Ovary (tissue), 9 donors: Measurements from ENCODE around the gene FRA10AC1. TPM values are rescaled to one million over a fixed set of nuclear protein-coding genes. Genes with fewer than 3 reads are reported as not detected.

Source experiments
- DNase-seq, 5 donors: peaks; one replicate each; pipeline ENCODE4 v3.0.0-alpha.2; 2019 to 2020
- H3K27ac ChIP-seq, 2 donors: fragments of 200-600 bp; one replicate each; pipeline versions ENCODE4 v1.5.1 to v1.8.0; 2019 to 2022
- H3K27me3 ChIP-seq: fragments of 200-600 bp; one replicate; pipeline ENCODE4 v1.8.0; 2022
- H3K36me3 ChIP-seq: fragments of 200-600 bp; sonication (generic); one replicate; pipeline ENCODE4 v1.5.1; 2019
- H3K4me1 ChIP-seq: one replicate; pipeline ENCODE4 v1.8.1; 2013; ENCODE audit warnings: mild to moderate bottlenecking, moderate library complexity; ENCODE audit not compliant: insufficient read depth
- H3K4me3 ChIP-seq: fragments of 200-600 bp; sonication (generic); one replicate; pipeline ENCODE4 v1.5.1; 2017
- H3K9me3 ChIP-seq, 2 donors: fragments of 200-600 bp in 1 of 2; sonication (generic) in 1 of 2; one replicate each; pipeline versions ENCODE4 v1.5.1 to v1.8.1; 2013 to 2019; ENCODE audit warnings: mild to moderate bottlenecking in 1 of 2, moderate library complexity in 1 of 2
- EP300 ChIP-seq: sonication (generic); formaldehyde crosslinking; IDR thresholded peaks from one replicate; pipeline ENCODE4 v1.6.1; 2017; ENCODE audit warnings: antibody characterized with exemption
- POLR2A ChIP-seq: fragments of 450-650 bp; IDR thresholded peaks from one replicate; pipeline ENCODE4 v1.6.1; 2017; ENCODE audit warnings: antibody characterized with exemption, mild to moderate bottlenecking, moderate library complexity
- WGBS, 3 donors: extraction: QIAGEN DNeasy Blood & Tissue Kit in 1 of 3; methylation state at CpG; one replicate each; pipeline versions ENCODE4 v1.1.5 to v1.1.7; 2013 to 2017; 5-methylcytosine and 5-hydroxymethylcytosine counted together
- intact Hi-C, 4 donors: fragments of 100-400 bp; cut with DNase I; formaldehyde crosslinking; loops; one replicate each; pipeline versions ENCODE4 v1.11.0 to v1.15.1; 2022 to 2023
- polyA plus RNA-seq, 2 donors: library from polyadenylated mRNA; stranded (reverse); fragments of 200-250 nt in 1 of 2; fragments of 350-450 nt in 1 of 2; fragmentation: Illumina TruSeq in 1 of 2; extraction: RNeasy Lipid Tissue Mini Kit (QIAGEN cat#74804) in 1 of 2; gene quantifications; one replicate each; pipeline ENCODE4 v1.2.3, GENCODE V29; 2013 to 2014
- total RNA-seq, 7 donors: library from RNA; depleted of rRNA in 2 of 7; stranded (reverse); fragments of >200 nt in 2 of 7; fragmentation: NEBNext Ultra II Directional in 3 of 7; extraction: Animal tissue kit (Norgen Biotek cat#: 25700) in 3 of 7; gene quantifications; one replicate each; pipeline versions ENCODE4 v1.1.0 to v1.2.4, GENCODE V29; 2016 to 2023
- TF ChIP-seq, protein P1 (sequence below), 3 donors: fragments of 450-650 bp in 2 of 3; fragments of 200-600 bp in 1 of 3; IDR thresholded peaks; one replicate each; pipeline versions ENCODE4 v1.5.1 to v1.8.0; 2016 to 2022; ENCODE audit warnings: antibody characterized with exemption in 3 of 3, mild to moderate bottlenecking in 1 of 3
- donor health status: DM: no; HTN: no; CAD: no; lungs with moderate emphysema.
- donor health status: DM: no; HTN: no; CAD: no.
- donor health status: Bipolar disorder and iron deficiency.
- donor health status: DM: yes; HTN: yes; CAD: no.
- donor health status: DM: no; HTN: no; CAD: no.
- donor health status: DM: yes; HTN: yes; CAD: no.

The FRA10AC1 gene
- total and polyA plus RNA-seq, 9 donors, result 12.2 to 25.8 (median 23.0) TPM

DNA sequence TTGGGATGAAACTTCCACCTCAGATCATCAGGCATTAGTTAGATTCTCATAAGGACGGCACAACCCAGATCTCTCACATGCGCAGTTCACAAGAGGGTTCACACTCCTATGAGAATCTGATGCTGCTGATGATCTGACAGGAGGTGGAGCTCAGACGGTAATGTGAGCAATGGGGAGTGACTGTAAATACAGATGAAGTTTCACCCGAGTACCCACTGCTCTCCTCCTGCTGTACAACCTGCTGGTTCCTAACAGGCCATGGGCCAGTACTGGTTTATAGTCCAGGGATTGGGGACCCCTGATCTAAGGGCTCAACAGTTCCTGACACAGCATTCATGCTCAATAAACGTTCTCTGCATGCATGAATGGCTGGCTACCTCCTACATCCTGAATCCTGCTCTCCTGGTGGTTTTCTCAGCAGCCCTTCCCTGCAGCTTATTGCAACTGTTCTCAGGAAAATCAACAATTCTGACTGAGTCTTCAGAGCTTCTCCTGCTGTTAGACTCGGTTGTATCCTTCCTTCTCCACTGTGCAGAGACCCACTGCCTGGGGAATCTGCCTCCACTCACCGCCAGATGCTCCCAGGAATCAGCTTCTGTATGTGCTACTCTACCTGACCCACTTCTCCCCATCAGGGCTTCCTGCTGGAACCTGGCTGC lies 72.6 kb downstream of the FRA10AC1 start:
- no peaks in the 10 kb centered on the region for H3K4me1 ChIP-seq
- no peak for DNase-seq
- intact Hi-C loops, result no loop called here
- WGBS, 3 donors, result 49 to 55% (median 54%) methylated on average over 7 of the region's 7 CpGs
- no peaks in the 10 kb centered on the region for H3K9me3 ChIP-seq
- no peaks in the 10 kb centered on the region for H3K36me3 ChIP-seq
- H3K27ac ChIP-seq, result no peak overlapping the region
- TF ChIP-seq EP300, result no peak
- TF ChIP-seq, protein P1, sequence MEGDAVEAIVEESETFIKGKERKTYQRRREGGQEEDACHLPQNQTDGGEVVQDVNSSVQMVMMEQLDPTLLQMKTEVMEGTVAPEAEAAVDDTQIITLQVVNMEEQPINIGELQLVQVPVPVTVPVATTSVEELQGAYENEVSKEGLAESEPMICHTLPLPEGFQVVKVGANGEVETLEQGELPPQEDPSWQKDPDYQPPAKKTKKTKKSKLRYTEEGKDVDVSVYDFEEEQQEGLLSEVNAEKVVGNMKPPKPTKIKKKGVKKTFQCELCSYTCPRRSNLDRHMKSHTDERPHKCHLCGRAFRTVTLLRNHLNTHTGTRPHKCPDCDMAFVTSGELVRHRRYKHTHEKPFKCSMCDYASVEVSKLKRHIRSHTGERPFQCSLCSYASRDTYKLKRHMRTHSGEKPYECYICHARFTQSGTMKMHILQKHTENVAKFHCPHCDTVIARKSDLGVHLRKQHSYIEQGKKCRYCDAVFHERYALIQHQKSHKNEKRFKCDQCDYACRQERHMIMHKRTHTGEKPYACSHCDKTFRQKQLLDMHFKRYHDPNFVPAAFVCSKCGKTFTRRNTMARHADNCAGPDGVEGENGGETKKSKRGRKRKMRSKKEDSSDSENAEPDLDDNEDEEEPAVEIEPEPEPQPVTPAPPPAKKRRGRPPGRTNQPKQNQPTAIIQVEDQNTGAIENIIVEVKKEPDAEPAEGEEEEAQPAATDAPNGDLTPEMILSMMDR (IDR thresholded peaks at IDR 0.05), result no peak
- no peak for TF ChIP-seq POLR2A
- H3K4me3 ChIP-seq, result no peak overlapping the region
- no peaks in the 10 kb centered on the region for H3K27me3 ChIP-seq

DNA sequence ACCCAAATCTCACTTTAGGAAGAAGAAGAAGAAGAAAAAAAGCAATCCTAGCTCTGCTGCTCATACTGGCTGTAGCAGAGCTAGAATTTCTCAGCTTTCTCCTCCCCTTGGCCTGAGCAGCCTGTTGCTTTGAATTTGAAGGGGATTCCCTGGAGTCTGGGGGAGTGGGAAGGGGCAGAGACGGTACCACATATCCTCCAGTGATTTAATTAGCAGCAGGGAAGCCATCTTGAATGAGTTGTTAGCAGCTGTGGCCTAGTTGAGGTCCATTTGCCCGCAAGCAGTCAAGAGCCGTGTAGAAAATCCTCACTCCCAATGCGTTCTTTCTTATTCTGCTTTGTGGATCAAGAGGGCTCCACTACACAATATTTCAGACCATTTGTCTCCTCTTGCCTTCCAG lies 73.5 kb downstream of the FRA10AC1 start:
- Histone ChIP-seq H3K27ac (no peak overlapping the region), H3K4me1 (no peaks in the 10 kb centered on the region), H3K27me3 (no peaks in the 10 kb centered on the region), H3K4me3 (no peak overlapping the region), H3K36me3 (no peaks in the 10 kb centered on the region), H3K9me3 (no peaks in the 10 kb centered on the region)
- TF ChIP-seq POLR2A (no peak), EP300 (no peak)
- TF ChIP-seq, protein P1 (IDR thresholded peaks at IDR 0.05), result no peak
- DNase-seq, result no peak
- intact Hi-C loops, result no loop called here
- WGBS, 3 donors, result 69 to 73% (median 69%) methylated on average over 4 of the region's 4 CpGs

DNA sequence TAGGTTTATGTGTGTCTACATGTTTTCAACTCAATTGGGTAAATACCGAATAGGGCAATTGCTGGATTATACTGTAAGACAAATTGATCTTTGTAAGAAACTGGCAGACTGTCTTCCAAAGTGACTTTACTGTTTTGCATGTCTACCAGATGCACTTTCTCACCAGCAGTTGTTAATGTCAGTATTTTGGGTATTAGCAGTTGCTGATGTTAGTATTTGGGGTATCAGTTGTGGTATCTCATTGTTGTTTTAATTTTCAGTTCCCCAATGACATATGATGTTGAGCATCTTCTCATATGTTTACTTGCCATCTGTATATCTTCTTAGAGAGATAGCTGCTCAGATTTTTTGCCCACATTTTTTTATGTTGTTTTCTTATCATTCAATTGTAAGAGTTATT lies 79.5 kb downstream of the FRA10AC1 start:
- Histone ChIP-seq H3K4me1 (no peaks in the 10 kb centered on the region), H3K9me3 (no peaks in the 10 kb centered on the region), H3K27me3 (no peaks in the 10 kb centered on the region), H3K4me3 (no peak overlapping the region), H3K36me3 (no peaks in the 10 kb centered on the region), H3K27ac (no peak overlapping the region)
- 89 to 95% (median 95%) methylated on average over 1 of the region's 1 CpG for WGBS, 3 donors
- TF ChIP-seq, protein P1 (IDR thresholded peaks at IDR 0.05), result no peak
- TF ChIP-seq POLR2A (no peak), EP300 (no peak)
- no peak for DNase-seq
- intact Hi-C loops, result no loop called here

DNA sequence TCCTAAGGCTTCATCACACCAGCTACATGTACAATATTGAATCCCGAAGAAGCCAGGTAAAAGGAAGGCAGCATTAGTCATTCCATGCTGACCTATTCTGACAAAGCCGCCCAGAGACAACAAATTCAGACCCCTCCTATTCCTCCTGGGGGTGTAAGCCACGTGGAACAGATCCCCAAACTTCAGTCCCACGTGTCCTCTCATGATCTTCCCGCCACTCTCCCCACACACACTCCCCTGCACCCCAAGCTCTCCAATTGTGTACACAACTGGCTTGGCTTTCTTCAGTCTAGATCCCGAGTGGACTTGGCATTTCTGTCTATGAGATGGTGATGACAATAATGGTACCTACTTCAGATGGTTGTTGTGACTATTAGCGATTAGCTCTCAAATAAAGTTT lies 81.5 kb downstream of the FRA10AC1 start:
- WGBS, 3 donors, result 72 to 82% (median 73%) methylated on average over 7 of the region's 7 CpGs
- H3K4me1 ChIP-seq, result no peaks in the 10 kb centered on the region
- TF ChIP-seq POLR2A (no peak), EP300 (no peak)
- TF ChIP-seq, protein P1 (IDR thresholded peaks at IDR 0.05), result no peak
- no peaks in the 10 kb centered on the region for H3K27me3 ChIP-seq
- DNase-seq, result no peak
- no peak overlapping the region for H3K27ac ChIP-seq
- H3K4me3 ChIP-seq, result no peak overlapping the region
- no peaks in the 10 kb centered on the region for H3K36me3 ChIP-seq
- intact Hi-C loops, result no loop called here
- no peaks in the 10 kb centered on the region for H3K9me3 ChIP-seq

Other genes with a start within 250 kb of the FRA10AC1 start
- gene MYOF, start 220.3 kb downstream of the FRA10AC1 start, total RNA-seq, result 10 to 100 TPM; 14.9 to 78.4 (median 45.7) TPM
- 10 to 100 TPM in 1 of 2 donors, 1 to 10 TPM in 1; 7.9 to 89.0 TPM for gene MYOF, start 220.3 kb downstream of the FRA10AC1 start, polyA plus RNA-seq
- 1 to 10 TPM in 1 of 7 donors, under 1 TPM in 4, not detected in 2; 0.12 to 2.0 (median 0.33) TPM for gene CEP55, start 206.0 kb downstream of the FRA10AC1 start, total RNA-seq
- 1 to 10 TPM in 1 of 2 donors, under 1 TPM in 1; 0.29 to 1.3 TPM for gene CEP55, start 206.0 kb downstream of the FRA10AC1 start, polyA plus RNA-seq
- gene FFAR4, start 135.9 kb downstream of the FRA10AC1 start, total RNA-seq, result 1 to 10 TPM in 1 of 7 donors, under 1 TPM in 3, not detected in 3; 0.07 to 3.7 (median 0.34) TPM
- gene FFAR4, start 135.9 kb downstream of the FRA10AC1 start, polyA plus RNA-seq, result under 1 TPM in 1 of 2 donors, not detected in 1; 0.28 TPM
- gene RBP4, start 101.4 kb downstream of the FRA10AC1 start, total RNA-seq, result 1 to 10 TPM in 6 of 7 donors, not detected in 1; 2.3 to 6.7 (median 4.1) TPM
- gene RBP4, start 101.4 kb downstream of the FRA10AC1 start, polyA plus RNA-seq, result 1 to 10 TPM in 1 of 2 donors, under 1 TPM in 1; 0.81 to 2.9 TPM
- gene PDE6C, start 90.1 kb downstream of the FRA10AC1 start, total RNA-seq, result not detected
- gene PDE6C, start 90.1 kb downstream of the FRA10AC1 start, polyA plus RNA-seq, result under 1 TPM in 1 of 2 donors, not detected in 1; 0.02 TPM
- under 1 TPM in 1 of 7 donors, not detected in 6; 0.38 TPM for gene LGI1, start 55.3 kb upstream of the FRA10AC1 start, total RNA-seq
- 1 to 10 TPM in 1 of 2 donors, under 1 TPM in 1; 0.04 to 2.1 TPM for gene LGI1, start 55.3 kb upstream of the FRA10AC1 start, polyA plus RNA-seq
- gene SLC35G1, start 191.4 kb upstream of the FRA10AC1 start, total RNA-seq, result 10 to 100 TPM in 1 of 7 donors, 1 to 10 TPM in 6; 2.7 to 11.1 (median 8.4) TPM
- 1 to 10 TPM; 5.7 to 6.6 TPM for gene SLC35G1, start 191.4 kb upstream of the FRA10AC1 start, polyA plus RNA-seq